ENCODE measurements around the gene SHLD3. TPM values are rescaled to one million over a fixed set of nuclear protein-coding genes. Genes with fewer than 3 reads are reported as not detected.
"Not testable (repeated sequence)": the region's sequence is repeated elsewhere in the genome, so short reads cannot be mapped to it uniquely, and the experiment has no call there.

SHLD3 gene, protein sequence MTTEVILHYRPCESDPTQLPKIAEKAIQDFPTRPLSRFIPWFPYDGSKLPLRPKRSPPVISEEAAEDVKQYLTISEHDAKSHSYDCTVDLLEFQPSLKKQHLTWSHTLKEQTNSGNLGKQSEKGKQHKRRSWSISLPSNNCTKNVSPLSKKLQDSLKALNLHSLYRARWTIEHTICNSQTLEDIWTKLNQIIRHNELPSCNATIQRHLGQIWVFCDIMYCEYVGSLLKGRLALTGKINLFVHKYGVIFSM
- total RNA-seq, result 1 to 10 TPM in 3 of 4 donors, under 1 TPM in 1; 0.94 to 2.5 (median 1.7) TPM
- polyA plus RNA-seq, result 1 to 10 TPM; 3.4 to 6.5 (median 3.7) TPM
- long read RNA-seq, donor 1, result 0 reads
- long read RNA-seq, donor 2, partial matches to known transcripts, result 0 of 2 reads
- long read RNA-seq, donor 2, other reads (novel, unspliced or antisense), result 0 of 2 reads

- no peaks in the 10 kb centered on the region for H3K27me3 ChIP-seq (ENCODE audit: insufficient read depth in 3 of 3, low read length in 2 of 3)
- H3K9me3 ChIP-seq, result no peaks in the 10 kb centered on the region
- WGBS, 3 donors, result 0 to 1% (median 0%) methylated on average over 36 of the region's 36 CpGs
- peaks cover 0 to 14% of the 10 kb centered on the region in 2 donors for H3K36me3 ChIP-seq (ENCODE audit: insufficient read depth in 1 of 2, low read depth in 1 of 2)
- ATAC-seq (peak; percentile 91 to 93 (median 91)), DNase-seq (peak; percentile 79 to 86)
- peak within 1 kb of the TSS; percentile 88 for H3K27ac ChIP-seq
- intact Hi-C loops (cut with DNase I), result loop anchor here in 1 of 2 donors (10.0 kb wide), 1 partner anchor 520 kb away; the partner anchor contains the start of gene SREK1
- peaks cover 36% of the 10 kb centered on the region for H3K4me1 ChIP-seq
- H3K4me3 ChIP-seq, result peak within 1 kb of the TSS; percentile 86
- peak; percentile 6 for TF ChIP-seq CTCF (IDR thresholded peaks at IDR 0.05)
Observed at GRCh38 chr5:65624571-65625555, at the start of gene SHLD3, which contains the start of gene TRAPPC13. TSS of gene SHLD3 (plus strand) at chr5:65625027. CDS start at chr5:65629588, 4,561 bp downstream. TSS of gene TRAPPC13 (plus strand) at chr5:65625027. CDS start at chr5:65625061, 34 bp downstream.

DNA sequence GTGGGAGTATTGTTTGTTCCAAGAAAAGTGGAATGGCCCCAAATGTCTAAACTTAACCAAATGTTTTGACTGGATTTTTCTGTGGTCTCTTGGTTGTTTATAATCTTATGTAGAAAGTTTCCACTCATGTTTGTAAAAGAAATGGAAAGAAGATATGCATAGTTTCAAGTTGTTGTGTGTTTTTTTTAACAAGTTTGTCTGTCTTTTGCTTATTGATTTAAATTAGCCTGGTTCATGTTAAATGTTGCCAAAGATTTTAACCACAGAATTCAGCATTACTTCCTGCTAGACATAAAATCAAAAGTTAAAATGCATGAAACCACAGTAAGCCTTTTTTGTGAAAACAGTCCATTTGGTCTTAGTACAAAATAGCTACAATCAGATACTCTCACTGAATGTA, 47.7 kb upstream of the SHLD3 start:
- no peak for ATAC-seq
- H3K36me3 ChIP-seq (ENCODE audit: insufficient read depth in 1 of 2, low read depth in 1 of 2), result peaks cover 7 to 83% of the 10 kb centered on the region in 2 donors
- no peak for TF ChIP-seq CTCF (IDR thresholded peaks at IDR 0.05)

DNA sequence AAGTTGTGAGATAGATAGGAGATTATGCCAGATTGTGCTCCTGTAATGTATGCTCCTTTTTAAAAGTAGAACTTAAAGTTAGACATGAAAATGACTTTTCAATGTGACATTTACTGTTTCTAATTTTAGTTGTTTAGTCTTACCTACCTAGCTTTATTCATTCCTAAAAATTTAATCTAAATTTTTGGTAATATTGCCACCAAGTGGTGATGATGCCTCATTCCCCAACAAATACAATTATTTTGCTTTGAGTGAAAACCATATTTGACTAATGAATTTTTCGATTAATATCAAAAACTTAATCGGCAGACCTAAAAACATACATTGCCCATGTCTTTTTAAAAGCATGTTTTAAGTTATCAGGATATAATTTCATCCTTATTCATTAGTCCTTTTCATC, 36.1 kb upstream of the SHLD3 start:
- no peak for ATAC-seq

More for the DNA sequence above, 47.7 kb upstream of the SHLD3 start:
- H3K4me3 ChIP-seq, result no peak overlapping the region
- intact Hi-C loops (cut with DNase I), result no loop called here
- no peaks in the 10 kb centered on the region for H3K9me3 ChIP-seq
- H3K4me1 ChIP-seq, result no peaks in the 10 kb centered on the region
- no peak overlapping the region for H3K27ac ChIP-seq
- no peaks in the 10 kb centered on the region for H3K27me3 ChIP-seq (ENCODE audit: insufficient read depth in 3 of 3, low read length in 2 of 3)
- no peak for DNase-seq

DNA sequence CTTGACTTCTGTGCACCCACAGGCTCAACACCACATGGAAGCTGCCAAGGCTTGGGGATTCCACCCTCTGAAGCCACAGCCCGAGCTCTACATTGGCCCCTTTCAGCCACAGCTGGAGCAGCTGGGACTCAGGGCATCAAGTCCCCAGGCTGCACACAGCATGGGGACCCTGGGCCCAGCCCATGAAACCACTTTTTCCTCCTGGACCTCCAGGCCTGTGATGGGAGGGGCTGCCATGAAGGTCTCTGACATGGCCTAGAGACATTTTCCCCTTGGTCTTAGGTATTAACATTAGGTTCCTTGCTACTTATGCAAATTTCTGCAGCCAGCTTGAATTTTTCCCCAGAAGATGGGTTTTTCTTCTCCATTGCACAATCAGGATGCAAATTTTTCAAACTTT, 23.1 kb upstream of the SHLD3 start:
- not testable (repeated sequence) for ATAC-seq; H3K4me1 ChIP-seq; H3K4me3 ChIP-seq; H3K9me3 ChIP-seq; DNase-seq; H3K27me3 ChIP-seq (ENCODE audit: insufficient read depth in 3 of 3, low read length in 2 of 3); H3K27ac ChIP-seq
- peaks cover 0 to 94% of the 10 kb centered on the region in 2 donors for H3K36me3 ChIP-seq (ENCODE audit: insufficient read depth in 1 of 2, low read depth in 1 of 2)
- intact Hi-C loops (cut with DNase I), result loop anchor here in 1 of 2 donors (5.0 kb wide), 1 partner anchor 1506 kb away; no protein-coding TSS in a partner anchor
- 94 to 100% (median 95%) methylated on average over 1 of the region's 1 CpG for WGBS, 3 donors

More for the DNA sequence above, 36.1 kb upstream of the SHLD3 start:
- intact Hi-C loops (cut with DNase I), result loop anchor here in 1 of 2 donors (10.0 kb wide), 1 partner anchor 586 kb away; no protein-coding TSS in a partner anchor
- DNase-seq, result no peak
- no peak overlapping the region for H3K27ac ChIP-seq
- H3K4me1 ChIP-seq, result no peaks in the 10 kb centered on the region
- H3K4me3 ChIP-seq, result no peak overlapping the region
- TF ChIP-seq CTCF (IDR thresholded peaks at IDR 0.05), result no peak
- 92 to 97% (median 96%) methylated on average over 2 of the region's 2 CpGs for WGBS, 3 donors
- H3K36me3 ChIP-seq (ENCODE audit: insufficient read depth in 1 of 2, low read depth in 1 of 2), result peaks cover 0 to 100% of the 10 kb centered on the region in 2 donors
- H3K9me3 ChIP-seq, result no peaks in the 10 kb centered on the region
- H3K27me3 ChIP-seq (ENCODE audit: insufficient read depth in 3 of 3, low read length in 2 of 3), result no peaks in the 10 kb centered on the region
